ENCODE measurements around the gene KLHL35.
"Not testable (repeated sequence)": the region's sequence is repeated elsewhere in the genome, so short reads cannot be mapped to it uniquely, and the experiment has no call there.

Gene KLHL35

GRCh38 chr11:75420224-75421034 lies 12.6 kb downstream of the KLHL35 start:
- H3K4me3 ChIP-seq (ENCODE audit: control insufficient read depth in 1 of 7, extremely low read depth in 1 of 7, insufficient read depth in 4 of 7, low read depth in 2 of 7, low read length in 6 of 7) = no peak overlapping the region
- DNase-seq = no peak
- no peaks in the 10 kb centered on the region for H3K9me3 ChIP-seq (ENCODE audit: control extremely low read depth in 1 of 5, control insufficient read depth in 4 of 5, insufficient read depth in 2 of 5, low read depth in 1 of 5, low read length in 4 of 5)
- no peak overlapping the region for H3K27ac ChIP-seq (ENCODE audit: insufficient read depth in 1 of 2, low read depth in 1 of 2, low read length in 2 of 2, poor library complexity in 1 of 2, severe bottlenecking in 2 of 2)
- ChIA-PET POLR2A (no interaction called here), CTCF (interaction anchor here (2.7 to 3.0 kb wide), 2 partner anchors 8 to 13 kb away, joined by 8 to 13 read pairs; no protein-coding TSS in a partner anchor)
- 98% methylated on average over 14 of the region's 14 CpGs for WGBS (ENCODE audit: insufficient coverage)
- H3K27me3 ChIP-seq (replicated peaks in 2 of 5; ENCODE audit: control insufficient read depth in 4 of 5, insufficient read depth in 5 of 5, low read length in 4 of 5) = no peaks in the 10 kb centered on the region
- H3K4me1 ChIP-seq (ENCODE audit: control extremely low read depth in 1 of 4, control insufficient read depth in 4 of 4, insufficient read depth in 4 of 4, low read length in 3 of 4) = peaks cover 0 to 5% (median 0%) of the 10 kb centered on the region in 4 experiments
- peaks cover 3 to 36% (median 26%) of the 10 kb centered on the region in 4 experiments for H3K36me3 ChIP-seq (ENCODE audit: control insufficient read depth in 4 of 4, insufficient read depth in 4 of 4, low read length in 3 of 4)

- no peak overlapping the region for H3K27ac ChIP-seq (ENCODE audit: insufficient read depth in 1 of 2, low read depth in 1 of 2, low read length in 2 of 2, poor library complexity in 1 of 2, severe bottlenecking in 2 of 2)
- no peaks in the 10 kb centered on the region for H3K9me3 ChIP-seq (ENCODE audit: control extremely low read depth in 1 of 5, control insufficient read depth in 4 of 5, insufficient read depth in 2 of 5, low read depth in 1 of 5, low read length in 4 of 5)
- 100% methylated on average over 2 of the region's 2 CpGs for WGBS (ENCODE audit: insufficient coverage)
- H3K36me3 ChIP-seq (ENCODE audit: control insufficient read depth in 4 of 4, insufficient read depth in 4 of 4, low read length in 3 of 4) = peaks cover 13 to 44% (median 33%) of the 10 kb centered on the region in 4 experiments
- no peak for DNase-seq
- CTCF ChIA-PET = interaction anchor here (1.2 to 1.5 kb wide), 3 partner anchors 12 to 118 kb away, joined by 4 to 7 read pairs (median 4); no protein-coding TSS in a partner anchor
- POLR2A ChIA-PET = no interaction called here
- peaks cover 0 to 5% (median 0%) of the 10 kb centered on the region in 4 experiments for H3K4me1 ChIP-seq (ENCODE audit: control extremely low read depth in 1 of 4, control insufficient read depth in 4 of 4, insufficient read depth in 4 of 4, low read length in 3 of 4)
- no peaks in the 10 kb centered on the region for H3K27me3 ChIP-seq (replicated peaks in 2 of 5; ENCODE audit: control insufficient read depth in 4 of 5, insufficient read depth in 5 of 5, low read length in 4 of 5)
- H3K4me3 ChIP-seq (ENCODE audit: control insufficient read depth in 1 of 7, extremely low read depth in 1 of 7, insufficient read depth in 4 of 7, low read depth in 2 of 7, low read length in 6 of 7) = no peak overlapping the region
Observed at GRCh38 chr11:75413864-75414263, 19.1 kb downstream of the KLHL35 start.

- H3K9me3 ChIP-seq (ENCODE audit: control extremely low read depth in 1 of 5, control insufficient read depth in 4 of 5, insufficient read depth in 2 of 5, low read depth in 1 of 5, low read length in 4 of 5); POLR2A ChIA-PET; DNase-seq; H3K27ac ChIP-seq (ENCODE audit: insufficient read depth in 1 of 2, low read depth in 1 of 2, low read length in 2 of 2, poor library complexity in 1 of 2, severe bottlenecking in 2 of 2); H3K4me1 ChIP-seq (ENCODE audit: control extremely low read depth in 1 of 4, control insufficient read depth in 4 of 4, insufficient read depth in 4 of 4, low read length in 3 of 4); H3K4me3 ChIP-seq (ENCODE audit: control insufficient read depth in 1 of 7, extremely low read depth in 1 of 7, insufficient read depth in 4 of 7, low read depth in 2 of 7, low read length in 6 of 7); H3K27me3 ChIP-seq (replicated peaks in 2 of 5; ENCODE audit: control insufficient read depth in 4 of 5, insufficient read depth in 5 of 5, low read length in 4 of 5): not testable (repeated sequence)
- 94% methylated on average over 6 of the region's 10 CpGs for WGBS (ENCODE audit: insufficient coverage)
- peaks cover 13 to 51% (median 35%) of the 10 kb centered on the region in 4 experiments for H3K36me3 ChIP-seq (ENCODE audit: control insufficient read depth in 4 of 4, insufficient read depth in 4 of 4, low read length in 3 of 4)
- CTCF ChIA-PET = interaction anchor here (0.5 to 1.5 kb wide), 4 partner anchors 12 to 118 kb away, joined by 3 to 7 read pairs (median 4); no protein-coding TSS in a partner anchor
Observed at GRCh38 chr11:75413146-75413545, 19.9 kb downstream of the KLHL35 start.

DNA sequence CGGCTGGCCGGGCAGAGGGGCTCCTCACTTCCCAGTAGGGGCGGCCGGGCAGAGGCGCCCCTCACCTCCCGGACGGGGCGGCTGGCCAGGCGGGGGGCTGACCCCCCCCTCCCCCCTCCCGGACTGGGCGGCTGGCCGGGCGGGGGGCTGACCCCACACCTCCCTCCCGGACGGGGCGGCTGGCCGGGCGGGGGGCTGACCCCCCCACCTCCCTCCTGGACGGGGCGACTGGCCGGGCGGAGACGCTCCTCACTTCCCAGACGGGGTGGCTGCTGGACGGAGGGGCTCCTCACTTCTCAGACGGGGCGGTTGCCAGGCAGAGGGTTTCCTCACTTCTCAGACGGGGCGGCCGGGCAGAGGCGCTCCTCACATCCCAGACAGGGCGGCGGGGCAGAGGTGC lies 23.0 kb downstream of the KLHL35 start:
- DNase-seq; CTCF ChIA-PET; H3K9me3 ChIP-seq (ENCODE audit: control extremely low read depth in 1 of 5, control insufficient read depth in 4 of 5, insufficient read depth in 2 of 5, low read depth in 1 of 5, low read length in 4 of 5); POLR2A ChIA-PET; H3K4me3 ChIP-seq (ENCODE audit: control insufficient read depth in 1 of 7, extremely low read depth in 1 of 7, insufficient read depth in 4 of 7, low read depth in 2 of 7, low read length in 6 of 7); H3K27me3 ChIP-seq (replicated peaks in 2 of 5; ENCODE audit: control insufficient read depth in 4 of 5, insufficient read depth in 5 of 5, low read length in 4 of 5); H3K27ac ChIP-seq (ENCODE audit: insufficient read depth in 1 of 2, low read depth in 1 of 2, low read length in 2 of 2, poor library complexity in 1 of 2, severe bottlenecking in 2 of 2): not testable (repeated sequence)
- Histone ChIP-seq H3K36me3 (ENCODE audit: control insufficient read depth in 4 of 4, insufficient read depth in 4 of 4, low read length in 3 of 4) (peaks cover 17 to 62% (median 46%) of the 10 kb centered on the region in 4 experiments), H3K4me1 (ENCODE audit: control extremely low read depth in 1 of 4, control insufficient read depth in 4 of 4, insufficient read depth in 4 of 4, low read length in 3 of 4) (peaks cover 0 to 13% (median 1%) of the 10 kb centered on the region in 4 experiments)
- no CpG with 5 or more reads among the region's 33 CpGs for WGBS (ENCODE audit: insufficient coverage)

GRCh38 chr11:75408957-75409219 lies 24.1 kb downstream of the KLHL35 start:
- H3K4me1 ChIP-seq (ENCODE audit: control extremely low read depth in 1 of 4, control insufficient read depth in 4 of 4, insufficient read depth in 4 of 4, low read length in 3 of 4) = peaks cover 0 to 16% (median 3%) of the 10 kb centered on the region in 4 experiments
- H3K27me3 ChIP-seq (replicated peaks in 2 of 5; ENCODE audit: control insufficient read depth in 4 of 5, insufficient read depth in 5 of 5, low read length in 4 of 5) = no peaks in the 10 kb centered on the region
- CTCF ChIA-PET = interaction anchor here (1.1 to 5.2 kb wide), 10 partner anchors 8 to 140 kb away, joined by 3 to 32 read pairs (median 8); no protein-coding TSS in a partner anchor
- no peaks in the 10 kb centered on the region for H3K9me3 ChIP-seq (ENCODE audit: control extremely low read depth in 1 of 5, control insufficient read depth in 4 of 5, insufficient read depth in 2 of 5, low read depth in 1 of 5, low read length in 4 of 5)
- H3K36me3 ChIP-seq (ENCODE audit: control insufficient read depth in 4 of 4, insufficient read depth in 4 of 4, low read length in 3 of 4) = peaks cover 24 to 65% (median 50%) of the 10 kb centered on the region in 4 experiments
- no peak overlapping the region for H3K4me3 ChIP-seq (ENCODE audit: control insufficient read depth in 1 of 7, extremely low read depth in 1 of 7, insufficient read depth in 4 of 7, low read depth in 2 of 7, low read length in 6 of 7)
- POLR2A ChIA-PET = interaction anchor here (1.2 kb wide), 1 partner anchor 9 kb away, joined by 3 read pairs; no protein-coding TSS in a partner anchor
- no peak overlapping the region for H3K27ac ChIP-seq (ENCODE audit: insufficient read depth in 1 of 2, low read depth in 1 of 2, low read length in 2 of 2, poor library complexity in 1 of 2, severe bottlenecking in 2 of 2)
- no CpG with 5 or more reads among the region's 2 CpGs for WGBS (ENCODE audit: insufficient coverage)
- no peak for DNase-seq

DNA sequence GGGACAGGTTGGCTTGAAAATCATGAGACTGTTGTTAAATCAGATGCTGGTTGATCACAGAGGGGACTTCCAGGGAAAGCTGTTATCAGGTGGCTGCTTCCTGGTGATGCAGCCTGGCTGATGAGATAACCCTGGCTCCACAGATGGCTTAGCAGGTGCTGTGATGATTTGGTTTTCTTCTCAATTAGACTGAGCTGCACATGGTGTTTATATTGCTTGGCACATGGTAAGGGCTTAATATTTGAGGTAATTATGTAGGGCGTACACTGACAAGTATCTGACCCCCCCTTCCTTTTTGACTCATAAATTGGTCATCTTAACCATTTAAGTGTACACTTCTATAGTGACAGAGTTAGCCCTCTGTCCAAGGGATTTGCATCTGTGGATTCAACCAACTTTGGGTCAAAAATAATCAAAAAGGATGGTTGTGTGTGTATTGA lies 26.6 kb downstream of the KLHL35 start:
- Histone ChIP-seq H3K4me3 (ENCODE audit: control insufficient read depth in 1 of 7, extremely low read depth in 1 of 7, insufficient read depth in 4 of 7, low read depth in 2 of 7, low read length in 6 of 7) (no peak overlapping the region), H3K27me3 (replicated peaks in 2 of 5; ENCODE audit: control insufficient read depth in 4 of 5, insufficient read depth in 5 of 5, low read length in 4 of 5) (no peaks in the 10 kb centered on the region), H3K4me1 (ENCODE audit: control extremely low read depth in 1 of 4, control insufficient read depth in 4 of 4, insufficient read depth in 4 of 4, low read length in 3 of 4) (peaks cover 10 to 37% (median 24%) of the 10 kb centered on the region in 4 experiments), H3K36me3 (ENCODE audit: control insufficient read depth in 4 of 4, insufficient read depth in 4 of 4, low read length in 3 of 4) (peaks cover 22 to 70% (median 57%) of the 10 kb centered on the region in 4 experiments), H3K9me3 (ENCODE audit: control extremely low read depth in 1 of 5, control insufficient read depth in 4 of 5, insufficient read depth in 2 of 5, low read depth in 1 of 5, low read length in 4 of 5) (no peaks in the 10 kb centered on the region), H3K27ac (ENCODE audit: insufficient read depth in 1 of 2, low read depth in 1 of 2, low read length in 2 of 2, poor library complexity in 1 of 2, severe bottlenecking in 2 of 2) (peak overlapping the region in 1 of 2 experiments; percentile 9)
- peak; percentile 65 to 87 (median 85) for DNase-seq
- no CpG with 5 or more reads among the region's 1 CpG for WGBS (ENCODE audit: insufficient coverage)
- ChIA-PET POLR2A (no interaction called here), CTCF (interaction anchor here (0.6 to 5.2 kb wide), 5 partner anchors 10 to 170 kb away, joined by 3 to 32 read pairs (median 13); no protein-coding TSS in a partner anchor)

Data from common myeloid progenitor, CD34-positive (primary cell).